Right lobe of liver (tissue), 6 donors: ENCODE data around the gene SAP30L. TPM values are rescaled to one million over a fixed set of nuclear protein-coding genes. Genes with fewer than 3 reads are reported as not detected.

ENCODE experiments used
- ATAC-seq, 4 donors: fragments of 200-7000 bp; cut with Tn5 transposase; one replicate each; pipeline ENCODE4 v1.9.1; 2020; ENCODE audit warnings: mild to moderate bottlenecking in 4 of 4, moderate library complexity in 4 of 4
- DNase-seq, 3 donors: peaks; one replicate each; pipeline ENCODE4 v3.0.0-alpha.2; 2020
- H3K27ac ChIP-seq, 3 donors: fragments of 200-600 bp; one replicate each; pipeline ENCODE4 v1.8.0; 2022
- H3K27me3 ChIP-seq, 2 donors: fragments of 200-600 bp; one replicate each; pipeline ENCODE4 v1.8.0; 2022
- H3K36me3 ChIP-seq, 4 donors: fragments of 200-600 bp; sonication (generic) in 1 of 4; one replicate each; pipeline versions ENCODE4 v1.5.1 to v1.8.0; 2017 to 2022; ENCODE audit warnings: control low read depth in 1 of 4
- H3K4me1 ChIP-seq, 4 donors: fragments of 200-600 bp; sonication (generic) in 1 of 4; one replicate each; pipeline versions ENCODE4 v1.5.1 to v1.8.0; 2017 to 2022; ENCODE audit warnings: control low read depth in 1 of 4
- H3K4me3 ChIP-seq, 3 donors: fragments of 200-600 bp; one replicate each; pipeline ENCODE4 v1.8.0; 2022
- H3K9me3 ChIP-seq, 4 donors: fragments of 200-600 bp; sonication (generic) in 1 of 4; one replicate each; pipeline versions ENCODE4 v1.5.1 to v1.8.0; 2017 to 2022; ENCODE audit warnings: control low read depth in 1 of 4
- CTCF ChIP-seq, 4 donors: fragments of 200-600 bp in 3 of 4; fragments of 450-650 bp in 1 of 4; IDR thresholded peaks; one replicate each; pipeline versions ENCODE4 v1.5.1 to v1.8.0; 2016 to 2022; ENCODE audit warnings: antibody characterized with exemption in 4 of 4, mild to moderate bottlenecking in 2 of 4
- POLR2A ChIP-seq: fragments of 450-650 bp; IDR thresholded peaks from one replicate; pipeline ENCODE4 v1.6.1; 2017; ENCODE audit warnings: antibody characterized with exemption, mild to moderate bottlenecking
- WGBS: methylation state at CpG from one replicate; pipeline ENCODE4 v1.1.6; 2018; ENCODE audit warnings: low coverage, low lambda C conversion rate; ENCODE audit not compliant: insufficient coverage; ENCODE audit errors: missing lambda C conversion rate; 5-methylcytosine and 5-hydroxymethylcytosine counted together
- intact Hi-C, 2 donors: fragments of 100-400 bp; cut with DNase I; formaldehyde crosslinking; loops; one replicate each; pipeline versions ENCODE4 v1.11.2 to v1.14.1; 2022
- total RNA-seq, 6 experiments: library from RNA; depleted of rRNA in 2 of 6; stranded (reverse); fragments of >200 nt in 2 of 6; fragmentation: NEBNext Ultra II Directional in 3 of 6; extraction: Animal tissue kit (Norgen Biotek cat#: 25700) in 3 of 6; gene quantifications; one replicate each; pipeline versions ENCODE4 v1.1.0 to v1.2.4, GENCODE V29; 2016 to 2023
- donor health status: DM: no; HTN: yes; CAD: no.
- donor health status: DM: no; HTN: no; CAD: no.
- donor health status: DM: no; HTN: no; CAD: no.
- donor health status: DM: no; HTN: yes; CAD: no.
- donor health status: DM: no; HTN: yes; CAD: no.

The SAP30L gene
- total RNA-seq, 6 experiments from 2014 or later = 9.7 to 24.9 (median 20.1) TPM

- Histone ChIP-seq H3K4me3 (no peak overlapping the region), H3K36me3 (peaks cover 0 to 2% (median 0%) of the 10 kb centered on the region in 4 donors), H3K27me3 (no peaks in the 10 kb centered on the region), H3K9me3 (no peaks in the 10 kb centered on the region), H3K27ac (no peak overlapping the region), H3K4me1 (no peaks in the 10 kb centered on the region)
- intact Hi-C loops = loop anchor here in 1 of 2 donors (10.0 kb wide), 1 partner anchor 347 kb away; no protein-coding TSS in a partner anchor
- TF ChIP-seq POLR2A = no peak
- TF ChIP-seq CTCF (IDR thresholded peaks at IDR 0.05) = no peak
- 70% methylated on average over 2 of the region's 5 CpGs for WGBS
- ATAC-seq (no peak), DNase-seq (no peak)
These were observed 34.5 kb upstream of the SAP30L start for GRCh38 chr5:154411338-154411737.

GRCh38 chr5:154412316-154412715 lies 33.5 kb upstream of the SAP30L start:
- Histone ChIP-seq H3K36me3 (peaks cover 0 to 2% (median 0%) of the 10 kb centered on the region in 4 donors), H3K9me3 (no peaks in the 10 kb centered on the region), H3K4me3 (no peak overlapping the region), H3K27me3 (no peaks in the 10 kb centered on the region), H3K4me1 (no peaks in the 10 kb centered on the region), H3K27ac (no peak overlapping the region)
- ATAC-seq = no peak
- intact Hi-C loops = loop anchor here in 1 of 2 donors (10.0 kb wide), 1 partner anchor 348 kb away; no protein-coding TSS in a partner anchor
- no peak for DNase-seq
- 100% methylated on average over 2 of the region's 3 CpGs for WGBS
- TF ChIP-seq POLR2A (no peak), CTCF (IDR thresholded peaks at IDR 0.05) (no peak)

- no peaks in the 10 kb centered on the region for H3K9me3 ChIP-seq
- intact Hi-C loops = loop anchor here in 1 of 2 donors (10.0 kb wide), 1 partner anchor 348 kb away; no protein-coding TSS in a partner anchor
- no peaks in the 10 kb centered on the region for H3K27me3 ChIP-seq
- TF ChIP-seq POLR2A = no peak
- no peak for TF ChIP-seq CTCF (IDR thresholded peaks at IDR 0.05)
- no peak overlapping the region for H3K4me3 ChIP-seq
- H3K4me1 ChIP-seq = no peaks in the 10 kb centered on the region
- peaks cover 0 to 3% (median under 1%) of the 10 kb centered on the region in 4 donors for H3K36me3 ChIP-seq
- no peak overlapping the region for H3K27ac ChIP-seq
- WGBS = 92% methylated on average over 5 of the region's 9 CpGs
- DNase-seq = no peak
- no peak for ATAC-seq
These were observed 32.9 kb upstream of the SAP30L start for GRCh38 chr5:154412925-154413324.

- 73% methylated on average over 6 of the region's 6 CpGs for WGBS
- no peaks in the 10 kb centered on the region for H3K27me3 ChIP-seq
- no peak for TF ChIP-seq CTCF (IDR thresholded peaks at IDR 0.05)
- TF ChIP-seq POLR2A = no peak
- intact Hi-C loops = loop anchor here in 1 of 2 donors (10.0 kb wide), 1 partner anchor 350 kb away; no protein-coding TSS in a partner anchor
- no peak overlapping the region for H3K27ac ChIP-seq
- no peak for DNase-seq
- H3K9me3 ChIP-seq = no peaks in the 10 kb centered on the region
- no peaks in the 10 kb centered on the region for H3K4me1 ChIP-seq
- H3K4me3 ChIP-seq = no peak overlapping the region
- peaks cover 0 to 3% (median 0%) of the 10 kb centered on the region in 4 donors for H3K36me3 ChIP-seq
- ATAC-seq = no peak
These were observed 30.7 kb upstream of the SAP30L start for GRCh38 chr5:154415114-154415513.
